ENCODE data around the gene TLL2.

DNA sequence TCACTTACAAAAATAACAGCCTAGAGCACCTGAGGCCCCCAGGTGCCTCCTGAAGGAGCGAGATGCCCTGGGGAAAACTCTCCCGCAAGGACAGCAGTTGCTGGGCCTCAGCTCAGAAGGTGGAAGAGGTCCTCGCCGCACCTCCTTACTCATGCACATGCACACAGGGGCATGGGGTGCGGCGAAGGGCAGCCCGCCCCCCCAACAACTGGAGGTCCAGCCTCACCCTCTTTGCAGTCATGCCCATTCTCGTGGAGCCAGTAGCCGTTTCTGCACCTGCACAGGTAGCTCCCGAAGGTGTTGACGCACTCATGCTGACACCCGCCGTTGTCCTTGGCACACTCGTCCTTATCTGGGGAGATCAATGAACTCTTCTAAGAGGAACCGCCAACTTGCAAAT lies 135.0 kb downstream of the TLL2 start:
- TF ChIP-seq POLR2AphosphoS5 (IDR thresholded peaks at IDR 0.05; ENCODE audit: low read depth, low read length) (no peak), TAF1 (IDR thresholded peaks at IDR 0.05; ENCODE audit: borderline replicate concordance, insufficient read depth, low read length) (no peak)
- TF ChIP-seq, protein P1, sequence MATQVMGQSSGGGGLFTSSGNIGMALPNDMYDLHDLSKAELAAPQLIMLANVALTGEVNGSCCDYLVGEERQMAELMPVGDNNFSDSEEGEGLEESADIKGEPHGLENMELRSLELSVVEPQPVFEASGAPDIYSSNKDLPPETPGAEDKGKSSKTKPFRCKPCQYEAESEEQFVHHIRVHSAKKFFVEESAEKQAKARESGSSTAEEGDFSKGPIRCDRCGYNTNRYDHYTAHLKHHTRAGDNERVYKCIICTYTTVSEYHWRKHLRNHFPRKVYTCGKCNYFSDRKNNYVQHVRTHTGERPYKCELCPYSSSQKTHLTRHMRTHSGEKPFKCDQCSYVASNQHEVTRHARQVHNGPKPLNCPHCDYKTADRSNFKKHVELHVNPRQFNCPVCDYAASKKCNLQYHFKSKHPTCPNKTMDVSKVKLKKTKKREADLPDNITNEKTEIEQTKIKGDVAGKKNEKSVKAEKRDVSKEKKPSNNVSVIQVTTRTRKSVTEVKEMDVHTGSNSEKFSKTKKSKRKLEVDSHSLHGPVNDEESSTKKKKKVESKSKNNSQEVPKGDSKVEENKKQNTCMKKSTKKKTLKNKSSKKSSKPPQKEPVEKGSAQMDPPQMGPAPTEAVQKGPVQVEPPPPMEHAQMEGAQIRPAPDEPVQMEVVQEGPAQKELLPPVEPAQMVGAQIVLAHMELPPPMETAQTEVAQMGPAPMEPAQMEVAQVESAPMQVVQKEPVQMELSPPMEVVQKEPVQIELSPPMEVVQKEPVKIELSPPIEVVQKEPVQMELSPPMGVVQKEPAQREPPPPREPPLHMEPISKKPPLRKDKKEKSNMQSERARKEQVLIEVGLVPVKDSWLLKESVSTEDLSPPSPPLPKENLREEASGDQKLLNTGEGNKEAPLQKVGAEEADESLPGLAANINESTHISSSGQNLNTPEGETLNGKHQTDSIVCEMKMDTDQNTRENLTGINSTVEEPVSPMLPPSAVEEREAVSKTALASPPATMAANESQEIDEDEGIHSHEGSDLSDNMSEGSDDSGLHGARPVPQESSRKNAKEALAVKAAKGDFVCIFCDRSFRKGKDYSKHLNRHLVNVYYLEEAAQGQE (IDR thresholded peaks at IDR 0.05; ENCODE audit: insufficient read depth in 1 of 2, low read depth in 2 of 2, low read length in 2 of 2) = no peak
